ENCODE data around the gene PCED1B.

DNA sequence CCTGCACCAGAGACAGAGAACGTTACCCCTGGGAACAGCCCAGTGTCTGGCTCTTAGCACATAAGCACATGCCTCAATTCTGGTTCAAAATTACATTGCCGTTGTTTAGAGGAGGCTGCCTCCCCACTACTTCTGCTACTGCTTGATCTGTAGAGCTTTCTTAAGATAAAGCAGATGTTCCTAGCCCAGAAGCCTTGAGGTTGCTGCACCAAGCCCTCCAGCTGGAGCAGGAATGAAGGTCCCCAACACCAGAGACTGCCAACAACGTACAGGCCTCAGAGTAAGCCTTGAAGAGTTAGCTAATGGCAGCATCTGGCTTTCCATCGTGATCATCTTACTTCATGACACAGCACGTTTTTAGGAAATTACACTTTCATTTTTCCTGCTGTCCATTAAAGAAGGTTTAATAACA, 35.1 kb downstream of the PCED1B start:
- TF ChIP-seq ZNF274 (IDR thresholded peaks at IDR 0.05; ENCODE audit: low read length): no peak
- TF ChIP-seq ZNF274 (tag by site-specific recombination; IDR thresholded peaks at IDR 0.05; ENCODE audit: borderline replicate concordance): no peak
- TF ChIP-seq SALL2 (tag by site-specific recombination; IDR thresholded peaks at IDR 0.05; ENCODE audit: borderline replicate concordance): no peak
- no peak for TF ChIP-seq CTCF (tag by site-specific recombination; IDR thresholded peaks at IDR 0.05)
- TF ChIP-seq ZNF148 (tag by site-specific recombination; IDR thresholded peaks at IDR 0.05; ENCODE audit: borderline replicate concordance): no peak
- no peak for TF ChIP-seq ZNF510 (tag by site-specific recombination; IDR thresholded peaks at IDR 0.05; ENCODE audit: insufficient replicate concordance)
- TF ChIP-seq ZNF174 (tag by site-specific recombination; IDR thresholded peaks at IDR 0.05): no peak
- no peak for TF ChIP-seq GFI1B (tag by site-specific recombination; IDR thresholded peaks at IDR 0.05)
- no peak for TF ChIP-seq MZF1 (tag by site-specific recombination; IDR thresholded peaks at IDR 0.05; ENCODE audit: borderline replicate concordance)
- TF ChIP-seq HOXC10 (CRISPR knock-in tag; IDR thresholded peaks at IDR 0.05): no peak
- TF ChIP-seq, protein P1, sequence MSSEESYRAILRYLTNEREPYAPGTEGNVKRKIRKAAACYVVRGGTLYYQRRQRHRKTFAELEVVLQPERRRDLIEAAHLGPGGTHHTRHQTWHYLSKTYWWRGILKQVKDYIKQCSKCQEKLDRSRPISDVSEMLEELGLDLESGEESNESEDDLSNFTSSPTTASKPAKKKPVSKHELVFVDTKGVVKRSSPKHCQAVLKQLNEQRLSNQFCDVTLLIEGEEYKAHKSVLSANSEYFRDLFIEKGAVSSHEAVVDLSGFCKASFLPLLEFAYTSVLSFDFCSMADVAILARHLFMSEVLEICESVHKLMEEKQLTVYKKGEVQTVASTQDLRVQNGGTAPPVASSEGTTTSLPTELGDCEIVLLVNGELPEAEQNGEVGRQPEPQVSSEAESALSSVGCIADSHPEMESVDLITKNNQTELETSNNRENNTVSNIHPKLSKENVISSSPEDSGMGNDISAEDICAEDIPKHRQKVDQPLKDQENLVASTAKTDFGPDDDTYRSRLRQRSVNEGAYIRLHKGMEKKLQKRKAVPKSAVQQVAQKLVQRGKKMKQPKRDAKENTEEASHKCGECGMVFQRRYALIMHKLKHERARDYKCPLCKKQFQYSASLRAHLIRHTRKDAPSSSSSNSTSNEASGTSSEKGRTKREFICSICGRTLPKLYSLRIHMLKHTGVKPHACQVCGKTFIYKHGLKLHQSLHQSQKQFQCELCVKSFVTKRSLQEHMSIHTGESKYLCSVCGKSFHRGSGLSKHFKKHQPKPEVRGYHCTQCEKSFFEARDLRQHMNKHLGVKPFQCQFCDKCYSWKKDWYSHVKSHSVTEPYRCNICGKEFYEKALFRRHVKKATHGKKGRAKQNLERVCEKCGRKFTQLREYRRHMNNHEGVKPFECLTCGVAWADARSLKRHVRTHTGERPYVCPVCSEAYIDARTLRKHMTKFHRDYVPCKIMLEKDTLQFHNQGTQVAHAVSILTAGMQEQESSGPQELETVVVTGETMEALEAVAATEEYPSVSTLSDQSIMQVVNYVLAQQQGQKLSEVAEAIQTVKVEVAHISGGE (tag by site-specific recombination; conservative IDR thresholded peaks at IDR 0.05; ENCODE audit: low read depth): no peak
- TF ChIP-seq PBX3 (CRISPR knock-in tag; IDR thresholded peaks at IDR 0.05): no peak

Data from HEK293 (cell line).